Measurements from ENCODE around the gene SLC19A3. TPM values are rescaled to one million over a fixed set of nuclear protein-coding genes. Genes with fewer than 3 reads are reported as not detected.
"Not testable (repeated sequence)": the region's sequence is repeated elsewhere in the genome, so short reads cannot be mapped to it uniquely, and the experiment has no call there.

Gene SLC19A3
- polyA plus RNA-seq, 1 donor = 80.8 TPM

DNA sequence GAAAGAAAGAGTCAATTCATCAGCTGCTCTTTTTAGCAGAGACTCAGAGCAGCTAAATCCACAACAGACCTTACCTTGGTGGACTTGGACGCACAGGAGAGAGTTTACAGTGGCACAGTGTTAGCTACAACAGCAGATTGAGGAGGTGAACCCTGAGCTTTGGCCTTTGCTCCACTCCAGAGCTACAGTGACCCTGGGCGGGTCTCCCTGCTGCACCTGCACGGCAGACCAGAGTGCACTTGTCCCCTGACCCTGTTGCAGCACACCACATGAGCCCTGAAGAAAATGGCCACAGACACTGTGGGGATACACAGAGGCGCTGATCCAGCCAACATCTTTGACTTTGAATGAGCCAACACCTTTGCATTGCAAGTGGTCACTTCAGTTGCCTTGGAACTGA lies 11.0 kb downstream of the SLC19A3 start:
- WGBS (ENCODE audit: insufficient coverage, low lambda C conversion rate) = no CpG with 5 or more reads among the region's 4 CpGs
- Histone ChIP-seq H3K36me3 (ENCODE audit: control insufficient read depth, insufficient read depth, low read length) (peaks cover 4% of the 10 kb centered on the region), H3K4me3 (ENCODE audit: low read length) (no peak overlapping the region), H3K9me3 (ENCODE audit: control insufficient read depth, low read depth, low read length) (no peaks in the 10 kb centered on the region), H3K27me3 (ENCODE audit: control insufficient read depth, insufficient read depth, low read length) (no peaks in the 10 kb centered on the region), H3K4me1 (ENCODE audit: control insufficient read depth, insufficient read depth, low read length) (peaks cover 31% of the 10 kb centered on the region), H3K27ac (ENCODE audit: low read length) (peak overlapping the region; percentile 79)
- DNase-seq = peak; percentile 89 to 92

DNA sequence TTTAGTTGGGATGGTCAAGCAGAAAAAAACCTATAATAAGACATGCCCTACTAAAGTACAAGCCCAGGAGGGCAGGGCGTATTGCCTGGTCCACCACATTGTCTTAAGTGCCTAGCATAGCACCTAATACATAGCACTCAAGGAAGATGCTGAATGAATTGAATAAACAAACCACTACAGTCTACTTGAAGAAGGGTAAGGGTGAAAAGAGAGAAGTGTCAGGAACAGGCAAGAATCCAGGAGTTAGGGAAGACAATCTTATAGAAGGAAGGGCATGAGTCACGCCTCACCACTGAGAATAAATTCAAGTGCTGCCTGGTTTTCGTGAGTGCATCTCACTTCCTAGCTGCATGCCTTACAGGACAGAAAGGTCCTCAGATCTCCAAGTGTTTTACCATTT lies 13.9 kb downstream of the SLC19A3 start:
- Histone ChIP-seq H3K36me3 (ENCODE audit: control insufficient read depth, insufficient read depth, low read length) (peaks cover 14% of the 10 kb centered on the region), H3K4me3 (ENCODE audit: low read length) (no peak overlapping the region), H3K27me3 (ENCODE audit: control insufficient read depth, insufficient read depth, low read length) (no peaks in the 10 kb centered on the region), H3K27ac (ENCODE audit: low read length) (peak overlapping the region; percentile 57), H3K4me1 (ENCODE audit: control insufficient read depth, insufficient read depth, low read length) (peaks cover 42% of the 10 kb centered on the region), H3K9me3 (ENCODE audit: control insufficient read depth, low read depth, low read length) (no peaks in the 10 kb centered on the region)
- DNase-seq = no peak
- 80% methylated on average over 1 of the region's 3 CpGs for whole genome bisulfite sequencing (ENCODE audit: insufficient coverage, low lambda C conversion rate)

- H3K4me3 ChIP-seq (ENCODE audit: low read length) = no peak overlapping the region
- H3K36me3 ChIP-seq (ENCODE audit: control insufficient read depth, insufficient read depth, low read length) = peaks cover 21% of the 10 kb centered on the region
- H3K4me1 ChIP-seq (ENCODE audit: control insufficient read depth, insufficient read depth, low read length) = peaks cover 42% of the 10 kb centered on the region
- DNase-seq = peak; percentile 29 to 55
- H3K27me3 ChIP-seq (ENCODE audit: control insufficient read depth, insufficient read depth, low read length) = no peaks in the 10 kb centered on the region
- H3K9me3 ChIP-seq (ENCODE audit: control insufficient read depth, low read depth, low read length) = no peaks in the 10 kb centered on the region
- peak overlapping the region; percentile 57 for H3K27ac ChIP-seq (ENCODE audit: low read length)
- no CpG with 5 or more reads among the region's 4 CpGs for WGBS (ENCODE audit: insufficient coverage, low lambda C conversion rate)
Measured at GRCh38 chr2:227703280-227703732, 14.5 kb downstream of the SLC19A3 start.

GRCh38 chr2:227701556-227701955 lies 16.3 kb downstream of the SLC19A3 start:
- peak overlapping the region; percentile 79 for H3K27ac ChIP-seq (ENCODE audit: low read length)
- DNase-seq = peak; percentile 40 to 73
- H3K4me3 ChIP-seq (ENCODE audit: low read length) = no peak overlapping the region
- H3K27me3 ChIP-seq (ENCODE audit: control insufficient read depth, insufficient read depth, low read length) = no peaks in the 10 kb centered on the region
- WGBS (ENCODE audit: insufficient coverage, low lambda C conversion rate) = no CpG with 5 or more reads among the region's 3 CpGs
- peaks cover 35% of the 10 kb centered on the region for H3K4me1 ChIP-seq (ENCODE audit: control insufficient read depth, insufficient read depth, low read length)
- H3K9me3 ChIP-seq (ENCODE audit: control insufficient read depth, low read depth, low read length) = no peaks in the 10 kb centered on the region
- H3K36me3 ChIP-seq (ENCODE audit: control insufficient read depth, insufficient read depth, low read length) = peaks cover 23% of the 10 kb centered on the region

DNA sequence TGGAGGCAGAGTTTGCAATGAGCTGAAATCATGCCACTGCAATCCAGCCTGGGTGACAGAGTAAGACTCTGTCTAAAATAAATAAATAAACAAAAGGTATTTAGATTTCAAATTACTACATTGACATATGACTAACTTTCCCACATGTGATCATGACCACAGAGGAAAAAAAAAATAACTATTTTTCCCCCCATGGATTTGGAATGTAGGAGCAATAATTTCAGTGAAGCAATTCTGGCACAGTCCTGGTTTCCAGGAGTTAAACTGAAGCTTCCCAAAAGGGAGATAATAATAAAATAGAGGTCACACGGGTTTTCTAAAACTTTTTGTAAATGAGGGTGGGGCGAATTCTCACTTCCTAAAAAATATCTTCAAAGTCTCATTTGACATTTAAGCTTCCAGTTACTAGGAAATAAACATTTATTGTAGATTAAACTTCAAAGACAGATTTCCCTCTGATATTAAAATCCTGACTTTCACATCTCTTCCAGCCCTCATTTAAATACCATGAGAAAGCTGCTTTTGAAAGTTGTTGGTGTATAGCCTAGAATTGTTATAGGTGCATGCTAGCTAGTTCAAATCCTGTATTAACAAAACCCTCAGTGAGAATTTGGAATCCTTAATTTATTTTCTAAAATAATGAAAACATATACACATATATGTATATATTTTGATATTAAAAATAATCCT lies 20.7 kb downstream of the SLC19A3 start:
- no peaks in the 10 kb centered on the region for H3K9me3 ChIP-seq (ENCODE audit: control insufficient read depth, low read depth, low read length)
- H3K4me3 ChIP-seq (ENCODE audit: low read length) = no peak overlapping the region
- no peak for DNase-seq
- H3K27ac ChIP-seq (ENCODE audit: low read length) = no peak overlapping the region
- H3K36me3 ChIP-seq (ENCODE audit: control insufficient read depth, insufficient read depth, low read length) = peaks cover 30% of the 10 kb centered on the region
- no CpG with 5 or more reads among the region's 2 CpGs for WGBS (ENCODE audit: insufficient coverage, low lambda C conversion rate)
- H3K27me3 ChIP-seq (ENCODE audit: control insufficient read depth, insufficient read depth, low read length) = no peaks in the 10 kb centered on the region
- H3K4me1 ChIP-seq (ENCODE audit: control insufficient read depth, insufficient read depth, low read length) = peaks cover 13% of the 10 kb centered on the region

- no peak overlapping the region for H3K27ac ChIP-seq (ENCODE audit: low read length)
- WGBS (ENCODE audit: insufficient coverage, low lambda C conversion rate) = 100% methylated on average over 2 of the region's 3 CpGs
- no peaks in the 10 kb centered on the region for H3K27me3 ChIP-seq (ENCODE audit: control insufficient read depth, insufficient read depth, low read length)
- peaks cover 25% of the 10 kb centered on the region for H3K36me3 ChIP-seq (ENCODE audit: control insufficient read depth, insufficient read depth, low read length)
- H3K9me3 ChIP-seq (ENCODE audit: control insufficient read depth, low read depth, low read length) = no peaks in the 10 kb centered on the region
- DNase-seq = no peak
- no peaks in the 10 kb centered on the region for H3K4me1 ChIP-seq (ENCODE audit: control insufficient read depth, insufficient read depth, low read length)
- no peak overlapping the region for H3K4me3 ChIP-seq (ENCODE audit: low read length)
Measured at GRCh38 chr2:227687189-227687588, 30.6 kb downstream of the SLC19A3 start.

DNA sequence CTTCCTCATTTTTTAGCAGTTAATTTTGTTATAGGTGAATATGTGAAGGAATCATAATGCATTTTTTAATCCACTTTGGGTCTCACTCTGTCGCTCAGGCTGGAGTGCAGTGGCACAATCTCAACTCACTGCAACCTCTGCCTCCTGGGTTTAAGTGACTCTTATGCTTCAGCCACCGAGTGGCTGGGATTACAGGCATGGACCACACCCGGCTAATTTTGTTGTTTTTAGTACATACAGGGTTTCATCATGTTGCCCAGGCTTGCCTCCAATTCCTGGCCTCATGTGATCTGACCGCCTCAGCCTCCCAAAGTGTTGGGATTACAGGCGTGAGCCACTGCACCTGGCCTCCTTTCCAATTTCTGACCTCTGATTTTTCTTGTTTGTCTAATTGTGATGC lies 33.6 kb downstream of the SLC19A3 start:
- Histone ChIP-seq H3K4me1 (ENCODE audit: control insufficient read depth, insufficient read depth, low read length) (no peaks in the 10 kb centered on the region), H3K4me3 (ENCODE audit: low read length) (no peak overlapping the region), H3K27ac (ENCODE audit: low read length) (no peak overlapping the region), H3K36me3 (ENCODE audit: control insufficient read depth, insufficient read depth, low read length) (peaks cover 22% of the 10 kb centered on the region), H3K27me3 (ENCODE audit: control insufficient read depth, insufficient read depth, low read length) (no peaks in the 10 kb centered on the region), H3K9me3 (ENCODE audit: control insufficient read depth, low read depth, low read length) (no peaks in the 10 kb centered on the region)
- no peak for DNase-seq
- no CpG with 5 or more reads among the region's 5 CpGs for WGBS (ENCODE audit: insufficient coverage, low lambda C conversion rate)

- 100% methylated on average over 3 of the region's 3 CpGs for WGBS (ENCODE audit: insufficient coverage, low lambda C conversion rate)
- no peak overlapping the region for H3K27ac ChIP-seq (ENCODE audit: low read length)
- H3K36me3 ChIP-seq (ENCODE audit: control insufficient read depth, insufficient read depth, low read length) = no peaks in the 10 kb centered on the region
- no peaks in the 10 kb centered on the region for H3K4me1 ChIP-seq (ENCODE audit: control insufficient read depth, insufficient read depth, low read length)
- no peaks in the 10 kb centered on the region for H3K27me3 ChIP-seq (ENCODE audit: control insufficient read depth, insufficient read depth, low read length)
- H3K9me3 ChIP-seq (ENCODE audit: control insufficient read depth, low read depth, low read length) = no peaks in the 10 kb centered on the region
- DNase-seq = no peak
- H3K4me3 ChIP-seq (ENCODE audit: low read length) = no peak overlapping the region
Measured at GRCh38 chr2:227677928-227678327, 39.9 kb downstream of the SLC19A3 start.

DNA sequence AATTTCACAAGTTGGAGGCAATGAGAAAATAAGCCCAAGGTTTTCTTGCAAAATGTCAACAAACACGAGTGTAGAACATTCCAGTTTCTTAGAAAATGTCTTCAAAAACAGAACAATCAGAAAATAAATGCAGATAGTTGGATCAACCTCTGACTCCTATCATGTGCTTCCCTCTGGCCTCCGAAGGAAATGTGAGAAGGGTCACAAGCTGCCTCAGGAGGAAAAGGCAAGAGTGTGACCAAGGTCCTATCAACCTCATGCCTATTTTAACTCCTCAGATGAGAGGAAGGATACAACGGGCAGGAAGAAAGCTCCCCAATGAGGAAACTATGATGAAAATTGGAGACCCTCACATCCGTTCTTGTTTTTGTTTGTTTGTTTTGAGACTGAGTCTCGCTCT lies 43.3 kb downstream of the SLC19A3 start:
- no peaks in the 10 kb centered on the region for H3K27me3 ChIP-seq (ENCODE audit: control insufficient read depth, insufficient read depth, low read length)
- no peak overlapping the region for H3K4me3 ChIP-seq (ENCODE audit: low read length)
- no CpG with 5 or more reads among the region's 5 CpGs for WGBS (ENCODE audit: insufficient coverage, low lambda C conversion rate)
- DNase-seq = peak; percentile 31 to 63
- H3K9me3 ChIP-seq (ENCODE audit: control insufficient read depth, low read depth, low read length) = no peaks in the 10 kb centered on the region
- no peak overlapping the region for H3K27ac ChIP-seq (ENCODE audit: low read length)
- no peaks in the 10 kb centered on the region for H3K36me3 ChIP-seq (ENCODE audit: control insufficient read depth, insufficient read depth, low read length)
- H3K4me1 ChIP-seq (ENCODE audit: control insufficient read depth, insufficient read depth, low read length) = peaks cover 9% of the 10 kb centered on the region

- H3K9me3 ChIP-seq (ENCODE audit: control insufficient read depth, low read depth, low read length); H3K4me3 ChIP-seq (ENCODE audit: low read length); H3K36me3 ChIP-seq (ENCODE audit: control insufficient read depth, insufficient read depth, low read length); H3K27me3 ChIP-seq (ENCODE audit: control insufficient read depth, insufficient read depth, low read length); DNase-seq; H3K4me1 ChIP-seq (ENCODE audit: control insufficient read depth, insufficient read depth, low read length); H3K27ac ChIP-seq (ENCODE audit: low read length): not testable (repeated sequence)
- no CpG with 5 or more reads among the region's 5 CpGs for WGBS (ENCODE audit: insufficient coverage, low lambda C conversion rate)
Measured at GRCh38 chr2:227673620-227674019, 44.2 kb downstream of the SLC19A3 start.
